Tibial artery (tissue), 4 donors: Measurements from ENCODE around the gene MUC5B.
"Not testable (repeated sequence)": the region's sequence is repeated elsewhere in the genome, so short reads cannot be mapped to it uniquely, and the experiment has no call there.

ENCODE experiments used
- DNase-seq, 2 donors: peaks; one replicate each; pipeline ENCODE4 v3.0.0-alpha.2; 2019
- H3K27ac ChIP-seq, 2 donors: fragments of 200-600 bp; sonication (generic) in 1 of 2; 1 replicate in 1 of 2; 2 replicates in 1 of 2; pipeline ENCODE4 v1.5.1; 2018 to 2019; ENCODE audit warnings: mild to moderate bottlenecking in 1 of 2
- H3K27me3 ChIP-seq, 2 donors: fragments of 200-600 bp; sonication (generic) in 1 of 2; one replicate each; pipeline versions ENCODE4 v1.5.1 to v1.6.0; 2016 to 2019
- H3K36me3 ChIP-seq, 3 donors: fragments of 200-600 bp; sonication (generic) in 2 of 3; one replicate each; pipeline ENCODE4 v1.5.1; 2016 to 2019; ENCODE audit warnings: mild to moderate bottlenecking in 2 of 3
- H3K4me1 ChIP-seq, 4 donors: fragments of 200-600 bp; sonication (generic) in 2 of 4; 1 replicate in 3 of 4; 2 replicates in 1 of 4; pipeline ENCODE4 v1.5.1; 2016 to 2019
- H3K4me3 ChIP-seq, 2 donors: fragments of 200-600 bp; sonication (generic) in 1 of 2; 1 replicate in 1 of 2; 2 replicates in 1 of 2; pipeline ENCODE4 v1.5.1; 2018 to 2019; ENCODE audit warnings: mild to moderate bottlenecking in 2 of 2
- H3K9me3 ChIP-seq, 3 donors: fragments of 200-600 bp; sonication (generic) in 1 of 3; one replicate each; pipeline ENCODE4 v1.5.1; 2016 to 2019
- CTCF ChIP-seq, 2 experiments: fragments of 200-600 bp in 1 of 2; fragments of 450-650 bp in 1 of 2; IDR thresholded peaks; one replicate each; pipeline ENCODE4 v1.5.1; 2017 to 2019; ENCODE audit warnings: antibody characterized with exemption in 2 of 2, mild to moderate bottlenecking in 1 of 2, moderate library complexity in 1 of 2
- intact Hi-C: fragments of 100-400 bp; cut with DNase I; formaldehyde crosslinking; loops from one replicate; pipeline ENCODE4 v1.15.0; 2023; ENCODE audit warnings: low total_unique reads

The MUC5B gene

GRCh38 chr11:1241706-1242105, 18.8 kb downstream of the MUC5B start:
- no peaks in the 10 kb centered on the region for H3K36me3 ChIP-seq
- no peak overlapping the region for H3K4me3 ChIP-seq
- H3K27ac ChIP-seq: no peak overlapping the region
- TF ChIP-seq CTCF (IDR thresholded peaks at IDR 0.05): no peak
- no peaks in the 10 kb centered on the region for H3K9me3 ChIP-seq
- intact Hi-C loops: no loop called here
- H3K27me3 ChIP-seq: no peaks in the 10 kb centered on the region
- no peaks in the 10 kb centered on the region for H3K4me1 ChIP-seq
- no peak for DNase-seq

- intact Hi-C loops: no loop called here
- no peak for TF ChIP-seq CTCF (IDR thresholded peaks at IDR 0.05)
Observed at GRCh38 chr11:1242289-1242688, 19.4 kb downstream of the MUC5B start.

GRCh38 chr11:1242751-1243150, 19.9 kb downstream of the MUC5B start:
- H3K4me1 ChIP-seq, H3K9me3 ChIP-seq, DNase-seq, H3K4me3 ChIP-seq, H3K27ac ChIP-seq, intact Hi-C loops, H3K36me3 ChIP-seq, H3K27me3 ChIP-seq: not testable (repeated sequence)

More at GRCh38 chr11:1242289-1242688, 19.4 kb downstream of the MUC5B start:
- Histone ChIP-seq H3K4me3 (no peak overlapping the region), H3K36me3 (no peaks in the 10 kb centered on the region), H3K27me3 (no peaks in the 10 kb centered on the region), H3K27ac (no peak overlapping the region), H3K4me1 (no peaks in the 10 kb centered on the region), H3K9me3 (no peaks in the 10 kb centered on the region)
- no peak for DNase-seq

GRCh38 chr11:1243521-1243920, 20.7 kb downstream of the MUC5B start:
- not testable (repeated sequence) for H3K27ac ChIP-seq, DNase-seq

GRCh38 chr11:1244557-1244956, 21.7 kb downstream of the MUC5B start:
- H3K27me3 ChIP-seq, H3K4me1 ChIP-seq, H3K4me3 ChIP-seq, H3K27ac ChIP-seq, intact Hi-C loops, H3K9me3 ChIP-seq, H3K36me3 ChIP-seq, DNase-seq: not testable (repeated sequence)

More at GRCh38 chr11:1243521-1243920, 20.7 kb downstream of the MUC5B start:
- H3K9me3 ChIP-seq, intact Hi-C loops, H3K27me3 ChIP-seq, H3K4me1 ChIP-seq, H3K4me3 ChIP-seq, H3K36me3 ChIP-seq: not testable (repeated sequence)

GRCh38 chr11:1245717-1246116, 22.9 kb downstream of the MUC5B start:
- H3K4me3 ChIP-seq, DNase-seq, H3K4me1 ChIP-seq, H3K27ac ChIP-seq, H3K36me3 ChIP-seq, intact Hi-C loops, H3K27me3 ChIP-seq, H3K9me3 ChIP-seq: not testable (repeated sequence)

- H3K27ac ChIP-seq, H3K9me3 ChIP-seq, H3K36me3 ChIP-seq, intact Hi-C loops, H3K27me3 ChIP-seq, H3K4me3 ChIP-seq, H3K4me1 ChIP-seq, DNase-seq: not testable (repeated sequence)
Observed at GRCh38 chr11:1246301-1246700, 23.4 kb downstream of the MUC5B start.

- H3K27ac ChIP-seq, DNase-seq, intact Hi-C loops, H3K4me1 ChIP-seq, H3K36me3 ChIP-seq, H3K4me3 ChIP-seq, H3K9me3 ChIP-seq, H3K27me3 ChIP-seq: not testable (repeated sequence)
Observed at GRCh38 chr11:1247026-1247425, 24.2 kb downstream of the MUC5B start.

- H3K27me3 ChIP-seq, H3K4me3 ChIP-seq, H3K36me3 ChIP-seq, H3K9me3 ChIP-seq, H3K4me1 ChIP-seq, intact Hi-C loops, DNase-seq, H3K27ac ChIP-seq: not testable (repeated sequence)
Observed at GRCh38 chr11:1248951-1249350, 26.1 kb downstream of the MUC5B start.

GRCh38 chr11:1250411-1250810, 27.5 kb downstream of the MUC5B start:
- H3K4me3 ChIP-seq, intact Hi-C loops, H3K27ac ChIP-seq, DNase-seq, H3K4me1 ChIP-seq, H3K36me3 ChIP-seq, H3K9me3 ChIP-seq, H3K27me3 ChIP-seq: not testable (repeated sequence)
